Astrocyte (in vitro differentiated cells and primary cell): Measurements from ENCODE around the gene C15orf62.

Experiments
- CTCF ChIP-seq: IDR thresholded peaks from 2 replicates; pipeline ENCODE4 v1.5.1; 2011; ENCODE audit warnings: low read depth, mild to moderate bottlenecking, inconsistent platforms, low read length, moderate library complexity; ENCODE audit not compliant: insufficient read depth
- EZH2 ChIP-seq: IDR thresholded peaks from 2 replicates; pipeline ENCODE4 v1.6.1; 2012; ENCODE audit warnings: mild to moderate bottlenecking, low read length, inconsistent platforms; ENCODE audit not compliant: insufficient read depth

GRCh38 chr15:40808861-40809450, 39.2 kb downstream of the C15orf62 start:
- TF ChIP-seq CTCF, result no peak
- TF ChIP-seq EZH2, result no peak
